AG10803 (cell line): ENCODE data around the gene VPS41.

Source experiments
- DNase-seq: peaks from one replicate; pipeline ENCODE4 v3.0.0; 2010; ENCODE audit warnings: low read depth
- H3K4me3 ChIP-seq: 2 replicates; pipeline ENCODE4 v1.5.1; 2011; ENCODE audit warnings: mild to moderate bottlenecking, low read length, control low read depth
- TF ChIP-seq, protein P1 (sequence below): conservative IDR thresholded peaks from 2 replicates; pipeline ENCODE4 v1.5.1; 2011; ENCODE audit warnings: mild to moderate bottlenecking, low read length, control low read depth, inconsistent platforms

VPS41 gene

DNA sequence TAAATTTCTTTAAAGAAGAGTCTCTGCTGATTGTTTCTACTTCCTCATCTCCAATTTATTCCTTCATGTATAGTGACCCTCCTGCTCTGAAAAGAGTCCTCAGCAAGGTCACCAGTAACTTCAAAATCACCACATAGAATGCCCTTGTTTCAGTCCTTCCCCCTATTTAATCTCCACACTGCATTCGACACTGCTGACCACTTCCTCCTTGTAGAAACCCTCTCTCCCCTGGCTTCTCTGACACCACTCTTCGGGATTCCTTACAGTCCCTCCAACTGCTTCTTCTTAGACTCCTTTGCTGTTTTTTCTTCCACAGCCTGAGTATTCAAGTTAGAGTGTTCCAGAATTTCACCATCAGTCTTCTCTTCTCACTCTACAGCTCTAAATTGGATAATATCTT is 89.5 kb downstream of the VPS41 start:
- DNase-seq = no peak
- TF ChIP-seq, protein P1, sequence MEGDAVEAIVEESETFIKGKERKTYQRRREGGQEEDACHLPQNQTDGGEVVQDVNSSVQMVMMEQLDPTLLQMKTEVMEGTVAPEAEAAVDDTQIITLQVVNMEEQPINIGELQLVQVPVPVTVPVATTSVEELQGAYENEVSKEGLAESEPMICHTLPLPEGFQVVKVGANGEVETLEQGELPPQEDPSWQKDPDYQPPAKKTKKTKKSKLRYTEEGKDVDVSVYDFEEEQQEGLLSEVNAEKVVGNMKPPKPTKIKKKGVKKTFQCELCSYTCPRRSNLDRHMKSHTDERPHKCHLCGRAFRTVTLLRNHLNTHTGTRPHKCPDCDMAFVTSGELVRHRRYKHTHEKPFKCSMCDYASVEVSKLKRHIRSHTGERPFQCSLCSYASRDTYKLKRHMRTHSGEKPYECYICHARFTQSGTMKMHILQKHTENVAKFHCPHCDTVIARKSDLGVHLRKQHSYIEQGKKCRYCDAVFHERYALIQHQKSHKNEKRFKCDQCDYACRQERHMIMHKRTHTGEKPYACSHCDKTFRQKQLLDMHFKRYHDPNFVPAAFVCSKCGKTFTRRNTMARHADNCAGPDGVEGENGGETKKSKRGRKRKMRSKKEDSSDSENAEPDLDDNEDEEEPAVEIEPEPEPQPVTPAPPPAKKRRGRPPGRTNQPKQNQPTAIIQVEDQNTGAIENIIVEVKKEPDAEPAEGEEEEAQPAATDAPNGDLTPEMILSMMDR = no peak
- no peak overlapping the region for H3K4me3 ChIP-seq

DNA sequence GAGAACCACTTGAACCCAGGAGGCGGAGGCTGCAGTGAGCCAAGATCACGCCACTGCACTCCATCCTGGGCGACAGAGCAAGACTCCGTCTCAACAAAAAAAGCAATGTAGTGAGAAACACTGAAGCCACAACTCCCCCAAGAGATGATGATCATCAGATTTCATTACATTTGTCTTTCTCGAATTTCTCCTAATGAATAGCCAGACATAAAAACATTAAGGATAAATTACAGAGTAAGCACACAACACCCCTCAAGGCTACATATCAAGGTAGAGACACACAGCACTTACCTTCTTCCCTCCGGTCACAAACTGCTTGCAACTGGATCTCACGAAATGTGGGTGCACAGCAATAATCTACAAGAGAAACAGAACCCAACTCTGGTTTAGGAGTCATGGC is 91.5 kb downstream of the VPS41 start:
- DNase-seq = no peak
- H3K4me3 ChIP-seq = no peak overlapping the region
- TF ChIP-seq, protein P1 = no peak

- no peak for DNase-seq
- TF ChIP-seq, protein P1 = no peak
- H3K4me3 ChIP-seq = no peak overlapping the region
Measured at GRCh38 chr7:38813768-38814167, 95.2 kb downstream of the VPS41 start.

DNA sequence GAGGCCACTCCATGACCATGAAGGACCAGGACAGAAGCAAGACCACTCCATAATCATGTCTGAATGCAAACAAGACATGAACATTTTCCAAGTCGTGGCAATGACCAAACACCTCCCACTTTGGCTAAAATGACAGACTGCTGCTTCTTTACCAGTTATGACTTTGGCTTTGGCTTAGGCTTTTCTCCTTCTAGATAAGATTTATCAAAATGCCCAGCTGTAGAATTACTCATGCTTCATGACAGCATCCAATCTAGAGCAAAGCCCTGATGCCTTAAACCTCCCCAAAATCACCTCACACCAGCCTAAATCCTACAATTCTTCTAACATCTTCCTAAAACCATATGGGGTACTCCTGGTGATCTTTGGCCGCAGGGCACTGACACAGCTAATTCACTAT is 102.1 kb downstream of the VPS41 start:
- DNase-seq = no peak
- H3K4me3 ChIP-seq = no peak overlapping the region
- TF ChIP-seq, protein P1 = no peak

GRCh38 chr7:38801786-38802185 is 107.2 kb downstream of the VPS41 start:
- no peak overlapping the region for H3K4me3 ChIP-seq
- DNase-seq = no peak
- TF ChIP-seq, protein P1 = no peak

- DNase-seq = no peak
- TF ChIP-seq, protein P1 = no peak
- no peak overlapping the region for H3K4me3 ChIP-seq
Measured at GRCh38 chr7:38798552-38799267, 110.3 kb downstream of the VPS41 start.
